Measurements from ENCODE around the gene SIRT5.
A peak's percentile ranks its signal among the peaks of the same experiment; 100 is the strongest.

Gene SIRT5

DNA sequence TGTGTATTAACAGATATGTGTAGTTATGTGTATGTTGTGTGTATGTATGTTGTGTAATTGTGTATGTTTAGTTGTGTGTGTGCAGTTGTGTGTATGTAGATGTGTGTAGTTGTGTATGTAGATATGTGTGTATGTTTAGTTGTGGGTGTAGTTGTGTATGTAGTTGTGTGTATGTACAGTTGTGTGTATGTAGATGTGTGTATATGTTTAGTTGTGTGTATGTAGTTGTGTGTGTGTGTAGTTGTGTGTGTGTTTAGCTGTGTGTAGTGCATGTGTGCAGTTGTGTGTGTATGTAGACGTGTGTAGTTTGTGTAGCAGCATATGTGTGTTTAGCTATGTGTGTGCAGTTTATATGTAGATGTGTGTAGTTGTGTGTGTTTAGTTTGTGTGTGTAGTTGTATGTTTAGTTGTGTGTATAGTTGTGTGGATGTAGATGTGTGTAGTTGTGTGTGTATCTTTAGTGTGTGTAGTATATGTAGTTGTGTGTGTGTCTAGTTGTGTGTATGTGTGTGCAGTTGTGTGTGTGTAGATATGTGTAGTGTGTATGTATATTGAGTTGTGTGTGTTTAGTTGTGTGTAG, 16.3 kb downstream of the SIRT5 start:
- no peak for DNase-seq

DNA sequence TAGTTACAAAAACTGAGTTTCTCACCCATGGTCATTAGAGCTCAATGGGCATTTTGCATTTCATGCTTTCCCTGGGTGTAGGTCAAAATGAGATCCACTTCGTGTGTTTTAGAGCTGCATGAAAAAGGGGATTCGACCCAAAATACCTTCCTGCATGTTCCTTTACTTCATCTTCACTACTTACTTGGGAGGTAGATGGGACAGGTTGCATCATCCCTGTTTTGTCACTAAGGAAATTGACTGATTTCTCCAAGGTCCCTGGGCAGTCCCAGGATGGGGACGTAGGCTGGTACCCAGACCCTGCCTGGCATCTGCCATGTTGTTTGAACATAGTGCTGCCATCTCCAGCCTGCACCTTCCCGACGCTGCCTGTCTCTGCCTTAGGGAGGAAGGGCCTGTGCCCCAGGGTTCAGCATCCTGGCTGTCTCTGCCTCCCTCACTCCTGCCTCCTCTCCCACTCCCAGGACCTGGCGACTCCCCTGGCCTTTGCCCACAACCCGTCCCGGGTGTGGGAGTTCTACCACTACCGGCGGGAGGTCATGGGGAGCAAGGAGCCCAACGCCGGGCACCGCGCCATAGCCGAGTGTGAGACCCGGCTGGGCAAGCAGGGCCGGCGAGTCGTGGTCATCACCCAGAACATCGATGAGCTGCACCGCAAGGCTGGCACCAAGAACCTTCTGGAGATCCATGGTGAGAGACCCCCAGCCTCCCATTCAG, 17.0 kb downstream of the SIRT5 start:
- no peak for DNase-seq

DNA sequence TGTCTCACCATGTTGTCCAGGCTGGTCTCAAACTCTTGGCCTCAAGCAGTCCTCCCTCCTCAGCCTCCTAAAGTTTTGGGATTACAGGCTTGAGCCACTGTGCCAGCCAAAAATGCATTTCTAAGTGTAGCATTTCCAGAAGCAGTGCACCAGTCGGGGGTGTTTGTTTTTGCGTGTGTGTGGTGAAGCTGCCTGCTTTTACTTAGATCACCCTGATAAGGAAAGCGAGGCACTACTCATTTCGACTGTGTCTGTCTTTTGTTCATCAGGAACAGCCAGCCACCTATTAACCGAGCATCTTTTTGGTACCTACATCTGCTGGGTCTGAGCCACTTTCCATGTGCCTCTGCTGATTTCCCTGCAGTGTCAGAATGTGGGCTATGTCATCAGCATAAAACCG, 18.7 kb downstream of the SIRT5 start:
- no peak for DNase-seq

DNA sequence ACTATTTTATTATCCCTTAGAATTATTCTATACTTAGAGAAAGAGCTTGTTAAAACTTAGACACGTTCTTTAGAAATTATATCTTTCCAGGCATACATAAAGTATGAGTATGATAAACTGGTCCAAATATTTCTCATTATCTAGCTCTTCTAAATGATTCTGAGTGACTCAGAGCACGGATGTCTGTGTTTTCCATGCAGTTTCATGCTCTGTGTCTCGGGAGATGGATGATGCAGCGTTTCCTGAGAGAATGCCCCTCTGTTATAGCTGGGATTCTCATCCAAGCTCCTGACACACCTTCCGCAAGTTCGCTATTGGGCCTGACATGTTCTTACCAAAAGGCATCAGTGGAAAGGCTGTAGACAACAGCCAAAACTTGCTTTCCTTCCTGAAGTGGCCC, 19.3 kb downstream of the SIRT5 start:
- DNase-seq = no peak

DNA sequence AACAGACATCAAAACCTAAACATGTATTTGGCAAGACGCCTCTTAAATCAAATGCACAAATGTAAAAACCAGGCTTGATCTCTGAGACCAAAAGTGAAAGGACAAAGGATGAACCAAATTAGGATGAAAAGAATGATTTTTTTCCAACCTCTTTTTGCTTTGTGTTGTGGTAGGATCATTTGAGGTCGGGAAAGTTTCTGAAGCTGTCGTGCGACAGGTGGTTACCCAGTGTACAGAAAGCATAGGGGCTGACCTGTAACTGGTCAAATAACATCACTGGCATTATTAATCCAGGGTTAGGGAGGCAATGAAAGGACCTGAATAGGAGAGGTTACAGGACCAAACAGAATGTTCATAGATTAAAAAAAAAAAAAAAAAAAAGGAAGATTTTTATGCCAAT, 22.7 kb downstream of the SIRT5 start:
- no peak for DNase-seq

DNA sequence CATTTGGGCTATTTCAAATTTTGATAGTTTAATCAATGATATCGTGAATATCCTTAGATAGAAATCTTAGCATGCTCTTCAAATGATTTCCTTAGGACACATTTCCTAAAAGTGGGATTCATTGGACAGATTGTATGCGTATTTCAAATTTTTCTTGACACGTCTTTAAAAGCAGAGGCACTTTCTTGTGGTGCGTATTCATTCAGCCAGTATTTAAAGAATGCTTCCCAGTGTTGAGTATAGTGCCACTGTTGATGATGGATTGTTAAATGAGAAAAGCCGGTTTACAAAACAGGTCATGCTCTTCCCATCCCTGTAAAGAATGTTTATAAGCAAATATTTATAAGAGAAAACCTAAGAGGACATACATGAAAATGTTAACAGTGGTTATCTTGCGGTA, 25.6 kb downstream of the SIRT5 start:
- DNase-seq = no peak

DNA sequence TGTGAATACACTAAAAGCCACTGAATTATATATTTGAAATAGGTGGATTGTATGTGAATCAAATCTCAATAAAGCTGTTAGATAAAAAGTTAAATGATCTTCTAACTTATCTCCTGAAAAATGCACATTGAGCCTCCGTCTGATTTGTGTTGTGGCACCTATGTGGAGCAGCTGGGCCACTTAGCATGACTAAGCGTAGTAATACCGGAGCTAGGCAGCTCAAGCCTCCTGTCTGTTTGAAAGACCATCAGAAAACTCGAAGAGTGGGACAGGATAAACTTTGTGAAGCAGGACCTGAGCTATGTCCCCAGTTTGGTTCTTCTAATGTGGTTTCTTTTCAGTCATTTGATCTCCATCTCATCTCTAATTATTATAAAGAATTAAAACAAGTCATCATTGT, 29.7 kb downstream of the SIRT5 start:
- DNase-seq = no peak

DNA sequence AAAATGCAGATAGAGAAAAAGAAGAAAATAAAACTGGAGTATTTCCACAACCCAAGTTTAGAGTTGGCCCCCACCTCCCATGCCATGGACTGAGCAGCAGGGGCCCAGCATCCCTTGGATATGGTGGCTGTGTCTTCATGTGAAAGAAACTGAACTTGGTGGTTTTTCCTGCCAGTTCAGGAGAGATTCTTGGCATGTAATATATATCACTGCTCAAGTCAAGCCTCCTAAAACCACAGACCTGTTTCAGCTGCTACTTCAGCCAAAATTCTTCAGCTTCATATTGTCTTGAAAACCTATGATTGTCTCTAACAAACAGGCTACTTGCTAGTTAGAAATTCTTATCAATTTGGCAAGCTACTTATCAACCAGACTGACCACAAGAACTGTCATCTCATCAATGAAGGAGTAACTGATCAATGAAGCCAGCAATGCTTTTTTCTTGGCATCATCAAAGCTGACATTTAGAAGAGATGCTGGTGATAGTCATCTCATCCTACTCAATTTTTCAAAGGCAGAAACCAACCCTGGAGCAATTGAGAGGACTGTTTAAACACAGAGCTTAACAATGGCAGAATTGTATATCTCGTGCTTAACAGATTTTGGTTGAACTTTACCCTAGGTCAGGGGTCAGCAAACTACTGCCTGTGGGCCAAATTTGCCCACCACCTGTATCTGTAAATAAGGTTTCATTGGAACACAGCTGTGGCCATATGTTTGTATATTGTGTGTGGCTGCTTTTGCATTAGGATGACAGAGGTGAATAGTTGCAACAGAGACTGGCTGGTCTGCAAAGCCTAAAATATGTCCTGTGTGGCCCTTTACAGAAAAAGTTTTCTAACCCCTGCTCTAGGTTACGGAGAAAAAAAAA, 30.4 kb downstream of the SIRT5 start:
- no peak for DNase-seq

DNA sequence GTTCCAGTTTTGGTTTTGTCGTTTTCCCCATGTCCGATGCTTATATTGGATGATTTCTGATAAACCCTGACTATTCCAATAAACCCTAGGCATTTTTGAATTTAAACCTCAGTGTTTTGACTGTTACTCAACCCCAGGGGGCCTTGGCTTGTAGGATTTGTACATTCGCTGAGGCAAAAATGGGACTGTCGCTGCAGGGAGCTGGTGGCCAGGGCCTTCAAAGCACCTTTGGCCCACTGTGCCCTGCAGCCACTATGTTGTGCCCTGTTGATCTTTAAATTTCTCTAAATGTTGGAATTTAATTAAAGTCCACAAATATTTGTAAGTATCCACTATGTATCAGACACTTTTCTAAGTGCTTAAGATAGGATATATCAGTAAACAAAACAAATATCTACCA, 31.2 kb downstream of the SIRT5 start:
- DNase-seq = no peak

DNA sequence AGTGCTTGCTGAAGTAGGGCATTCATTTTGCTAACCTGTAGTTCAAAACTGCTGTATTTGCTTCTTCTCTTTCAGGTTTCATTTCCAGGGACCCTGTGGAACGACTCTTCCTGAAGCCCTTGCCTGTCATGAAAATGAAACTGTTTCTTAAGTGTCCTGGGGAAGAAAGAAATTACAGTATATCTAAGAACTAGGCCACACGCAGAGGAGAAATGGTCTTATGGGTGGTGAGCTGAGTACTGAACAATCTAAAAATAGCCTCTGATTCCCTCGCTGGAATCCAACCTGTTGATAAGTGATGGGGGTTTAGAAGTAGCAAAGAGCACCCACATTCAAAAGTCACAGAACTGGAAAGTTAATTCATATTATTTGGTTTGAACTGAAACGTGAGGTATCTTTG, 37.3 kb downstream of the SIRT5 start:
- DNase-seq = no peak

DNA sequence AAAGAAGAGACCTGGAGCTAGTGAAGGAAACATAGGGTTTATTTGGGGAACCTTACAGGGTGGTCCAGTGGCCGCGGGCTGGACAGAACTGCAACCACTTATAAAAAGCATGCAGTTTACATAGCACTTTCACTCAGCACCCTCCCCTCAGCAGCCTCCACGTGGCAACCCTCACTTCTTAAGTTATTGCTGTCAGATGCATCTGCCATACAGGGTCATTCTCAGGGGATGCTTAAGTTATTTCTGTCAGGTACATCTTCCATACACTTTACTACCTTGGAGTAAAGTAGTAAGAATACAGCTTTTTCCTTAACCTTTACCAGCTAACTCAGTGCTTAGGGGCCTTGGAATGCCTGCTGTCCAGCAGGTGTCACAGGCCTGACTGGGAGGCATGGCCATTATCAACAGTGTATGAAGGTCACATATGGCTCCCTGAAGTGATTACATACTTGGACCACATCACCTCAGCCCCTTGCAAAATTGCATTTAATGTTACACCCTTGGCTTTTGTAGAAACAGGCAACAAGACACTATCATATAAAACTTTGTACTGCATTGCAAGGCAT, 38.7 kb downstream of the SIRT5 start:
- no peak for DNase-seq

DNA sequence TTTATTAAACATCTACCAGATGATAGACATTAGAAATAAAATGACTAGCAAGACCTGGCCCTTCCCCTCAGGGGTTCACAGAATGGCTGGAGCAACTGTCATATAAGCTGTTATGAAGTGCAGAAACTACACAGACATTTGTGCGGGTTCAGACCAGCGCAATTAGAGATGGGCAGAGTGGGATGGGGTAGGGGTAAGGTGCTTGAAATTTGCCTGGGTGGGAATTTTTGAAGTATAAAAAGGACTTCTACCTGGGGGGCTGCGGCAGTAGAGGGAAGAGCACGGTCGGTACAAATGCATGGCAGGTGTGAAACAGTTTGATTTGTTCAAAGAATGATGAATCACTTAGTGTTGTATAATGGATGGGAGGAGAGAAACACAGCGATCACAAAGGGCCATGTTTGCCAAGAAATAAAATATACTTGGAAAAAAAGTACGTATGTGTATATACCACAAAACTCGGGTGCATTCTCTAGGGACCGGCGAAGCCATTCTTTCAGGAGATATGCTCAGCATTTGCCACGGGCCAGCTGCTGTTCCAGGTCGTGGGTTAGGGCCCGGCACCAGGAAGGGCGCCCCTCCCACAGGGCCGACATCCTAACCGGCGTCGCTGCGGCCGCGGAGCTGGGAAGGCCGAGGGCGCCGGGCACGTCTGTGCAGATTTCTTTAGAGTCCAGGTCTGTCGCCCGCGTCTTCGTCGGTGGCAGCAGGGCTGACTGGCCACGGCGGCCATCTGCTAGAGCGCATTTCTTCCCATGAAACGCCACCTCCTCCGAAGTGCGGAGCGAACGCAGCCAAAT, 39.9 kb downstream of the SIRT5 start:
- DNase-seq = no peak

DNA sequence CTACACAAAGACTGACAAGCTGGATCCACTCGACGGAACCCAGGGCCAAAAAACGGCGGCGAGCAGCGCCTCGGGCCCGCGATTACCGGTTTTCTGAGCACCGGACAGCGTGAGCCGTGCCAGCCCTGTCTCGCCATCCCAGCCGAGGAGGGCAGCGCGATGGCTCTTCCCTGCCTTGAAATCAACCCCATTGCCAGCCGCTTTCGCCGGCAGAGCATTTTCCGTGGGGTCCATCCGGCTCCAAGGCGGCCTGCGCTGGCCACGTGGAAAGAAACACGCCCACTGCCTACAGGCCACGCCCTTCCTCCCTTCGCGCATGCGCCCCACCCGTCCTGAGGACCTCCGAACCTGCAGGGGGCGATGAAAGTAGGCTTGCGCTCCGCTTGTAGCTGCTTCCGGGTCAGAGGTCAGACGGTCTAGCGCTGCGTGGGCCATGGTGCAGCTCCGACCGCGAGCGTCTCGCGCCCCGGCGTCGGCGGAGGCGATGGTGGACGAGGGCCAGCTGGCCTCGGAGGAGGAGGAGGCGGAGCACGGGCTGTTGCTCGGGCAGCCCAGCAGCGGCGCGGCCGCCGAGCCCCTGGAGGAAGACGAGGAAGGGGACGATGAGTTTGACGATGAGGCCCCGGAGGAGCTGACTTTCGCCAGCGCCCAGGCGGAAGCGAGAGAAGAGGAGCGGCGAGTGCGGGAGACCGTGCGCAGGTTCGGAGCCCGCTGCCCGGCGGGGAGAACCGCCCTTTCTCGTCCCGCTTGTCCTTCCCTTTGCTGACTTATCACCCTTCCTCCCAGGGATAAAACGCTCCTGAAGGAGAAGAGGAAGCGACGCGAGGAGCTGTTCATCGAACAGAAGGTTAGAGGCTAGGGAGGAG, 40.8 kb downstream of the SIRT5 start, which contains the start of gene NOL7:
TSS of gene NOL7 (plus strand) at position 410 of the 866 bp plus-strand sequence. CDS start at position 434, 24 bp downstream.
- peak; percentile 99 for DNase-seq

DNA sequence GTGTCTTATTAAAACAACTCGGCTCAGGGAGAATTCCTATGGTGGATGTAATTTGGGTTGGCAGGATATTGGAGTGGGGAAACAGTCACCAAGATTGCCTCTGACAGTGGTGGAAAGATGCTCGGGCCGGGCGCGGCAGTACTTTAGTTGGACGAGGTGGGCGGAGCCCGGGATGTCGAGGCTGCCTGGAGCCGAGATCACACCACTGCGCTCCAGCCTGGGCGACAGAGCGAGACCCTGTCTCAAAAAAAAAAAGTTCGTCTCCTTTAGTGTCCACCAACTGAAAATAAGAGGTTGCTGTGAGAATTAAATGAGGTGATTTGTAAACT, 41.4 kb downstream of the SIRT5 start:
- peak; percentile 38 for DNase-seq

DNA sequence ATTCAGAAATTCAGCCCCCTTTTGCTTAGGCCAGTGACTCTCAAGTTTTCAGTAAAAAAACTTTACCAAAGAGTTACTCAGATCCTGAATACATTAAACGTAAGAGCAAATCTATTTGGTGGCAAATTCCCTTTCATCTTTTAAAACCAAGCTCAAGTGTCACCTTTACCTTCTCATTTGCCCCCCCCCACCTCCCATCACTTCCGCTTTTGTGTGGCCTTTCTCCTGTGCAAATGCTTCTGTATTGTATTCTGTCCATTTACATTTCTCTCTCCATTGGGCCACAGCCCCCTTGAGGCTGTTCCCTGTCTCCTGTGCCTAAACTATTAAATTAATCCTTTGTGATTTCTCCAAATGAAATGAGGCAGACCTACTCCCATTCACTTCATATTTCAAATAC, 42.7 kb downstream of the SIRT5 start:
- no peak for DNase-seq

DNA sequence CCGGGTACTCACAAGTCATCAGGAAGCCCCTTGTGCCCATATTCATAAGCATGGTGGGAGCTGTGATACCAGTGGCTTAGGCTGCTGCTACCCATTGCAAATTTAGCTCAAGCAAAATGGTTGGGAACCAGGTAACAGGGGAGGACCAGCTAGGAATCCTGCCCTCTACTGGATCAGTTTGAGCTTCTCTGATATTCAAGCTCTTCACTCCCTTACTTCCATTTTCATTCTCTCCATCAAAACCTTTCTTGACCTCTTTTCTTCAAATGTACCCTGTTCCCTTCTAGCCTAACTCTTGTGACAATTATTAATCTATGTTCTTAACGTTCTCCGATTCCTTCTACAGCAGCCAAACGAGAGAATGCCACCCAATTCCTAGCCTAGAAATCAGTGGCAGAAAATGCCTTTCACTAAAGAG, 50.5 kb downstream of the SIRT5 start:
- no peak for DNase-seq

DNA sequence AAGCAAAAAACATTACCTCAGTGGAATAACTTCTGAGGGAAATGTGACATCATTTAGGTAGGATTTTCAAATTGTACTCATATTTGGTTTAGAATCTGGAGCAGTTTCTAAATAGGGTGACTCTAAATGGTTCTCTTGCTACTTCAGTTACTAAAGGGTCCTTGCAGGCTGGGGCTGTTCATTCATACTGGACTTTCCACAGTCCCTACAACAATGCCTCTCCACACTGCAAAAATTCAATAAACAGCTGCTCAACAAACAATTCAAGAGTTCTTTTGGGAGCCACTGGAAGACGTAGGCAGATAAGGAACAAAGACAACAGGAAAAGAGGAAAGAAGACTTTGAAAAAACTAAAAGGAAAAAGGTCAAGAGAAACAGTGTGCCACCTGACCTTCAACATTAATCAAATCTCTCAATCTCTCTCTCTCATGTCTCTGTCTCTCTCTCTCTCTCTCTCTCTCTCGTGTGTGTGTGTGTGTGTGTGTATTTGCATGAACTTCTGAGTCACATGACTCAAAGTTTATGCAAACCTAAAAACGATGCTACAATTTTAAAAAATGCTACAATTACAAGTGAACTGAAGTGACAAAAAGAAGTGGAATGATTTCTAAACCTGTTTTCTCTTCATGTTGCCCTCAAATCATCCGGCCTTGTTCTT, 55.2 kb downstream of the SIRT5 start:
- DNase-seq = no peak

DNA sequence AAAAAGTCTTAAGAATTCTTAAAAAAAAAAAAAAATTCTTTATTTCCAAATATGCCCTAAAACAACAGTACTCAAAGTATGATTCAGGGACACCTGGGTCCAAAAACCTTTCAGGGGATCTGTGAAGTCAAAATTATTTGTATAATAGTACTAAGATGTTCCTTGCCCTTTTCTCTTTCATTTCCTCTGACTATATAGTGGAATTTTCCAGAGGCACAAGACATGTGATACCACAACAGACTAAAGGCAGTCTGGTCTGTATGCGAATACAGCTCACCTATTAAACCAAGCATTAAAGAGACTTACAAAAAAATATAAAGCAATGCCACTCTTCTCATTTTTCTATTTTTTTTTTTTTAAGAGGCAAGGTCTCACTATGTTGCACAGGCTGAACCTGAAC, 56.1 kb downstream of the SIRT5 start:
- DNase-seq = no peak

DNA sequence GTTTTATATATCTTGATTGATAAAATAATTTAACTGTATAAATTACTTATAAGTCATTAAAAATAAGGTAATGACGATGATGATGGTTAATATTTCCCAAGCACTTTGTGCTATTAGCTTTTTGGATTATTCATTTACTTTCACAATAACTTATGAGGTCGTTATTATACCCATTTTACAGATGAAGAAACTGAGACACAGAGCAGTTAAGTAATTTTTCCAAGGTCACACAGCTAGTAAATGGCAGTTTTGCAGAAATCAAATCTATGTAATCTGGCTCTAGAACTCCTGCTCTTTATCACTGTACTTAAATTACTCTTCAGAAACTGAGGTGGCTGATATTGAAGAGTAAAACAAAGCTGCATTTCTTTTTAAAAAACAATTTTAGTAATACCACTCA, 58.9 kb downstream of the SIRT5 start:
- DNase-seq = no peak

DNA sequence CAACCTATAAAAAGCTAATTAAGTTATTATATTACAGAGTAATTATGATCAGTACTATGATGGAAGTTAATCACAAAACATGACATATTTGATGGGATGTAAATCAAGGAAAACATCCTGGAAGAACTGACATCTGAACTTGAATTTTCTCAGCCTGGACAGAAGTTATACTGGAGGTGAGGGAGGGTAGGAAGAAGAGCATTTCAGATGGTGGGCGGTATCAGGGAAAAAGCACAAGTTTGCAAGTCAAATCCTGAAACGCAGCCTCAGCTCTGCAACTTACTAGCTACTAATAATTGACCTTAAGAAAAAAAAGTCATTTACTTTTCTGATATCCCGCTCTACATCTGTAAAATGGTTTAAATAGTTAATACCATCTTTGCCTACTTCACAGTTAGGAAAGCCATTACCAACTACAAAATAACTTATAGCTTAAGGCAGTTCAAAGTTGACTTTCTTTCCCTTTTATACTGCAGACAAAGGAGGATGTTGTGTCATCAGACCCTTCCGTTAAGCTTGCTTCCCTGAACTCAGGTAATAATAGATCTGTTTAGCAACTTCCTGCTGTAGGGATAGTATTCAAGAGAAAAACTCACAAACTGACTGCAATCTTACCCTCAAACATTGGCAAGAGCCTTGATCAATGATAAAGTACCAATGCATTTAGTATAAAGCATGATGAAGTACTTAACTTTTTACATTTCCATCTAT, 61.7 kb downstream of the SIRT5 start:
- DNase-seq = no peak

DNA sequence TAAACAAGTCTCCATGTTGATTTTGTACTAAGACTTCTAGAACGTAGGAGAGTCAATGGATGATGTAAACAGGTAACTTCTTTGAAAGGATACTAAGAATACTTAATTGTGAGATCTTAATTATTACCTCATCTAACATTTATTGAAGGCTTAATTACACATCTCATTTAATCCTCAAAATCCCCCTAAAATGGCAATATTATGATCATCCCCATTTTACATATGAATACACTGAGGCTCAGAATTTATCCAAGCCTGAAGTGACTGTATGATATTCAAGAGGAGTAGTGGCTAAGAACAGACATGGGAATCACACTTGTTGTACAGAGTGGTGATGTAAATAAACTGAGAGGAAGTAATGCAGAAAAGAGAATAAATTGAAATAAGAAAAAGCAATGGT, 63.6 kb downstream of the SIRT5 start:
- no peak for DNase-seq
